Gastroesophageal sphincter (tissue), 4 donors: ENCODE results near the gene BNIPL. TPM values are rescaled to one million over a fixed set of nuclear protein-coding genes. Genes with fewer than 3 reads are reported as not detected.

ENCODE experiments used
- ATAC-seq: fragments of 150-250 bp; one replicate; pipeline ENCODE4 v1.9.1; 2016; ENCODE audit warnings: mild to moderate bottlenecking, moderate library complexity
- H3K27ac ChIP-seq, 4 donors: fragments of 200-600 bp; sonication (generic) in 3 of 4; 1 replicate in 3 of 4; 2 replicates in 1 of 4; pipeline ENCODE4 v1.5.1; 2016 to 2019
- H3K27me3 ChIP-seq: fragments of 200-600 bp; sonication (generic); one replicate; pipeline ENCODE4 v1.5.1; 2019
- H3K36me3 ChIP-seq, 2 donors: fragments of 200-600 bp; sonication (generic); one replicate each; pipeline ENCODE4 v1.5.1; 2019; ENCODE audit warnings: control low read depth in 1 of 2
- H3K4me1 ChIP-seq, 3 donors: fragments of 200-600 bp; sonication (generic); 1 replicate in 2 of 3; 2 replicates in 1 of 3; pipeline ENCODE4 v1.5.1; 2016 to 2019; ENCODE audit warnings: control low read depth in 2 of 3
- H3K4me3 ChIP-seq, 2 donors: fragments of 200-600 bp; sonication (generic); one replicate each; pipeline ENCODE4 v1.5.1; 2019; ENCODE audit warnings: mild to moderate bottlenecking in 1 of 2, moderate library complexity in 1 of 2
- H3K9me3 ChIP-seq, 3 donors: fragments of 200-600 bp; sonication (generic); one replicate each; pipeline ENCODE4 v1.5.1; 2017 to 2019; ENCODE audit warnings: control low read depth in 2 of 3
- EP300 ChIP-seq: sonication (generic); formaldehyde crosslinking; IDR thresholded peaks from one replicate; pipeline ENCODE4 v1.6.1; 2017; ENCODE audit warnings: antibody characterized with exemption, mild to moderate bottlenecking
- POLR2A ChIP-seq, 2 donors: fragments of 450-650 bp; IDR thresholded peaks; one replicate each; pipeline ENCODE4 v1.6.1; 2017; ENCODE audit warnings: antibody characterized with exemption in 2 of 2, mild to moderate bottlenecking in 2 of 2, moderate library complexity in 1 of 2
- POLR2AphosphoS5 ChIP-seq: sonication (generic); formaldehyde crosslinking; IDR thresholded peaks from one replicate; pipeline ENCODE4 v1.6.1; 2017; ENCODE audit warnings: antibody characterized with exemption
- WGBS, 2 donors: methylation state at CpG; one replicate each; pipeline ENCODE4 v1.1.5; 2018; ENCODE audit warnings: low coverage in 1 of 2; 5-methylcytosine and 5-hydroxymethylcytosine counted together
- total RNA-seq, 4 donors: library from RNA; depleted of rRNA; stranded (reverse); fragments of >200 nt; gene quantifications; one replicate each; pipeline ENCODE4 v1.1.0, GENCODE V29; 2016
- TF ChIP-seq, protein P1 (sequence below), 4 experiments: fragments of 200-600 bp in 2 of 4; fragments of 450-650 bp in 2 of 4; sonication (generic) in 1 of 4; IDR thresholded peaks; one replicate each; pipeline ENCODE4 v1.5.1; 2017 to 2019; ENCODE audit warnings: antibody characterized with exemption in 4 of 4, mild to moderate bottlenecking in 2 of 4, moderate library complexity in 2 of 4

BNIPL gene
- total RNA-seq, 4 donors from 2014 or later: 0.13 to 6.1 (median 0.70) TPM

DNA sequence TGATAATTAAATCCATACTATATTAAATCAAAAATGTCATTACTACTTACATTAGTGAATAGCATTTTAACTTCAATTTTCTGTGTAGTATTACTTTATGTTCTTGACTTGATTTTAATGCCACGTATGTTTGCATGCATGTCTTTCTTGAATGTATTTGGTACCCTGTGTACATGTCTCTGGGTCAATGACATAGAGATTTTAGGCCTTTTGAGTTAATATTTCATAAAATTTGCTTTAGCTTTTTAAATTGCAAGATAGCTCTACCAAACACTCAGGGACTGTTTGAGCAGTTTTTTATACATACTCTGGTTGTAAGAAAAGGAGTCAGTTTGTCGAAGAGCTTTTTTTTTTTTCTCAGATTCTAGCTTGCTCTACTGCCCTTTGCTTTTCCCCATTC, 25.3 kb downstream of the BNIPL start:
- Histone ChIP-seq H3K27ac (no peak overlapping the region), H3K4me3 (no peak overlapping the region), H3K4me1 (peaks cover 0 to 35% (median 11%) of the 10 kb centered on the region in 3 donors), H3K27me3 (no peaks in the 10 kb centered on the region), H3K36me3 (no peaks in the 10 kb centered on the region), H3K9me3 (no peaks in the 10 kb centered on the region)
- TF ChIP-seq, protein P1, sequence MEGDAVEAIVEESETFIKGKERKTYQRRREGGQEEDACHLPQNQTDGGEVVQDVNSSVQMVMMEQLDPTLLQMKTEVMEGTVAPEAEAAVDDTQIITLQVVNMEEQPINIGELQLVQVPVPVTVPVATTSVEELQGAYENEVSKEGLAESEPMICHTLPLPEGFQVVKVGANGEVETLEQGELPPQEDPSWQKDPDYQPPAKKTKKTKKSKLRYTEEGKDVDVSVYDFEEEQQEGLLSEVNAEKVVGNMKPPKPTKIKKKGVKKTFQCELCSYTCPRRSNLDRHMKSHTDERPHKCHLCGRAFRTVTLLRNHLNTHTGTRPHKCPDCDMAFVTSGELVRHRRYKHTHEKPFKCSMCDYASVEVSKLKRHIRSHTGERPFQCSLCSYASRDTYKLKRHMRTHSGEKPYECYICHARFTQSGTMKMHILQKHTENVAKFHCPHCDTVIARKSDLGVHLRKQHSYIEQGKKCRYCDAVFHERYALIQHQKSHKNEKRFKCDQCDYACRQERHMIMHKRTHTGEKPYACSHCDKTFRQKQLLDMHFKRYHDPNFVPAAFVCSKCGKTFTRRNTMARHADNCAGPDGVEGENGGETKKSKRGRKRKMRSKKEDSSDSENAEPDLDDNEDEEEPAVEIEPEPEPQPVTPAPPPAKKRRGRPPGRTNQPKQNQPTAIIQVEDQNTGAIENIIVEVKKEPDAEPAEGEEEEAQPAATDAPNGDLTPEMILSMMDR (IDR thresholded peaks at IDR 0.05): no peak
- no peak for TF ChIP-seq POLR2AphosphoS5
- no peak for TF ChIP-seq POLR2A (IDR thresholded peaks at IDR 0.05)
- no peak for TF ChIP-seq EP300
- WGBS, 2 donors: 46 to 76% methylated on average over 2 of the region's 2 CpGs
- ATAC-seq: no peak

DNA sequence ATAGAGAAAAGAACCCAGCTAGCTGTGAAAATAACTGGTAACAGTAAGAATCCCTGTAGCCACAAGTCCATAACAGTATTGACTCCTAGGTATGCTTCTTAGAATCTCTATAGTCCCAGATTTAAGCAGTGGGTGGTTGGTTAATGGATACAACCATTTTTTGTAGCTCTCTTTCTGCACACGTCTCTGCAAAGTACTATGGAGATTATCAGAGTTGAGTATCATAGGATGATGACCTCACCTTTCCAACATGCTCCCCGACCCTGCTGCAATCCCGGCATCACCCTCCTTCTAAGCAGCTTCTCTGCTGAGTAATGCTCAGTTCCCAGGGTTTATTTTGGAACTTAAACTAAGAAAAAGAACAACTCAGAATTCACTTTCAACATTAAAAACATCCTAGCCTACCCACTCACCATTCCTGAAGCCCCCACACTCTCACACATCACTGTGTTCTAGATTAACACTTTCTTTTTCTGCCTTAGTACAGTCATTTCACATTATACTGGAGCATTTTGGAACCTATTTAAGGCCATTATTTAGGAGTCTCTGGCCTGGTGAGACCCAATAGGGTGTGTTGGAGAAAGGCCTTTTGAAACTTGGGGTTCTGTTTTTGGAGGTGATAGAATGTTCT, 26.5 kb downstream of the BNIPL start:
- no peaks in the 10 kb centered on the region for H3K27me3 ChIP-seq
- ATAC-seq: no peak
- no peak overlapping the region for H3K27ac ChIP-seq
- no peaks in the 10 kb centered on the region for H3K9me3 ChIP-seq
- no peak for TF ChIP-seq POLR2AphosphoS5
- TF ChIP-seq POLR2A (IDR thresholded peaks at IDR 0.05): no peak
- no peak for TF ChIP-seq EP300
- TF ChIP-seq, protein P1 (IDR thresholded peaks at IDR 0.05): no peak
- H3K36me3 ChIP-seq: no peaks in the 10 kb centered on the region
- WGBS, 2 donors: 57 to 58% methylated on average over 2 to 3 of the region's 3 CpGs
- no peak overlapping the region for H3K4me3 ChIP-seq
- H3K4me1 ChIP-seq: peaks cover 0 to 24% (median 4%) of the 10 kb centered on the region in 3 donors

DNA sequence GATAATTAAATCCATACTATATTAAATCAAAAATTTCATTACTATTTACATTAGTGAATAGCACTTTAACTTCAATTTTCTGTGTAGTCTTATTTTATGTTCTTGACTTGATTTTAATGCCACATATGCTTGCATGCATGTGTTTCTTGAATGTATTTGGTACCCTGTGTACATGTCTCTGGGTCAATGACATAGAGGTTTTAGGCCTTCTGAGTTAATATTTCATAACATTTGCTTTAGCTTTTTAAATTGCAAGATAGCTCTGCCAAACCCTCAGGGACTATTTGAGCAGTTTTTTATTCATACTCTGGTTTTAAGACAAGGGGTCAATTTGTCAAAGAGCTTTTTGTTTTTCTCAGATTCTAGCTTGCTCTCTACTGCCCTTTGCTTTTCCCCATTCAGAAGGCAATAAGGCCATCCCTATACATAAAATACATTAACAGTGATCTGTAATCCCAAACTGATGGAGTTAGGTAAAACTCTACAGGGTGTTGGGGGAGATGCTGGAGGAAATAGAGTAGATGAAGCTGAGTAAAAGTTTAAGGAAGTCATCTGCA, 28.8 kb downstream of the BNIPL start:
- no peak for TF ChIP-seq EP300
- TF ChIP-seq POLR2AphosphoS5: no peak
- TF ChIP-seq, protein P1 (IDR thresholded peaks at IDR 0.05): no peak
- TF ChIP-seq POLR2A (IDR thresholded peaks at IDR 0.05): no peak
- no peaks in the 10 kb centered on the region for H3K36me3 ChIP-seq
- no peaks in the 10 kb centered on the region for H3K27me3 ChIP-seq
- no peak for ATAC-seq
- peaks cover 0 to 17% (median 0%) of the 10 kb centered on the region in 3 donors for H3K4me1 ChIP-seq
- H3K9me3 ChIP-seq: no peaks in the 10 kb centered on the region
- no peak overlapping the region for H3K4me3 ChIP-seq
- no peak overlapping the region for H3K27ac ChIP-seq

DNA sequence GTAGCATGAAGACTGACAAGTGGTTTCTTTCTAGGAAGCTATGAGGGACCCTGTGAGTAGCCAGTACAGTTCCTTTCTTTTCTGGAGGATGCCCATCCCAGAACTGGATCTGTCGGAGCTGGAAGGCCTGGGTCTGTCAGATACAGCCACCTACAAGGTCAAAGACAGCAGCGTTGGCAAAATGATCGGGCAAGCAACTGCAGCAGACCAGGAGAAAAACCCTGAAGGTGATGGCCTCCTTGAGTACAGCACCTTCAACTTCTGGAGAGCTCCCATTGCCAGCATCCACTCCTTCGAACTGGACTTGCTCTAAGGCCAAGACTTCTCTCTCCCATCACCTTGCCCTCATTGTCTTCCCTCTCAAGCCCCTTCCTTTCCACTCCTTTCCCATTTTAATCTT, 30.8 kb downstream of the BNIPL start:
- no peak for ATAC-seq
- Histone ChIP-seq H3K9me3 (no peaks in the 10 kb centered on the region), H3K36me3 (no peaks in the 10 kb centered on the region), H3K4me1 (peaks cover 0 to 19% (median 0%) of the 10 kb centered on the region in 3 donors), H3K4me3 (no peak overlapping the region), H3K27me3 (no peaks in the 10 kb centered on the region), H3K27ac (no peak overlapping the region)
- WGBS, 2 donors: 87 to 94% methylated on average over 3 to 4 of the region's 4 CpGs
- TF ChIP-seq EP300: no peak

DNA sequence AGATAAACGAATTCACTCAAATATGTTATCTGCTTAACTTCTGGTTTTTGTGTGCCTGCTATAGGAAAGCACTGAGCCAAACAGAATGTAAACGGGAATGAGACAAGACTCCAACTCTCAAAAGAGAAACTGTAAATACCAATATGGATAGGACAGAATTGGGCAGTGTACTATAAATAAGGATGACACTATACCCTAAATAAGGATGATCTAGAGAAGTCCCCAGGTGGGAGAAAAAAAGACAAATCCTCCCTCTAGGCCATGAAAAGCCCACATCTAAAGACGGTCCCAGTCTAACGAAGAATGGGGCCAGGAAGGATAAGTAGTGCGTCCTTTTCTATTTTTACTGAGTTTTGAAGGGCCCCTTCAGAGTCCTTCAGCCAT, 32.7 kb downstream of the BNIPL start:
- Histone ChIP-seq H3K27ac (peak overlapping the region in 3 of 4 donors; percentile 96 to 100 (median 99)), H3K36me3 (peaks cover 0 to 11% of the 10 kb centered on the region in 2 donors), H3K27me3 (no peaks in the 10 kb centered on the region), H3K4me1 (peaks cover 0 to 25% (median 0%) of the 10 kb centered on the region in 3 donors), H3K9me3 (no peaks in the 10 kb centered on the region), H3K4me3 (no peak overlapping the region)
- 78 to 100% methylated on average over 3 to 5 of the region's 5 CpGs for WGBS, 2 donors
- no peak for ATAC-seq
- TF ChIP-seq POLR2A (IDR thresholded peaks at IDR 0.05) (no peak), POLR2AphosphoS5 (no peak), EP300 (no peak)
- TF ChIP-seq, protein P1 (IDR thresholded peaks at IDR 0.05): no peak
